Fibroblast of pulmonary artery (primary cell): Measurements from ENCODE around the gene ADGRL3.
A peak's percentile ranks its signal among the peaks of the same experiment; 100 is the strongest.

Source experiments
- DNase-seq: peaks from one replicate; pipeline ENCODE4 v3.0.0-alpha.2; 2010; ENCODE audit warnings: low read depth
- H3K4me3 ChIP-seq: replicated peaks from 2 replicates; pipeline ENCODE4 v1.5.1; 2011; ENCODE audit warnings: low read depth, mild to moderate bottlenecking, control low read depth, low read length, moderate library complexity
- CTCF ChIP-seq: IDR thresholded peaks from 2 replicates; pipeline ENCODE4 v1.5.1; 2011; ENCODE audit warnings: mild to moderate bottlenecking, control low read depth, low read length, inconsistent platforms; ENCODE audit errors: missing control alignments

The ADGRL3 gene

GRCh38 chr4:61293707-61294400 is 93.7 kb downstream of the ADGRL3 start:
- no peak for DNase-seq
- TF ChIP-seq CTCF, result no peak
- H3K4me3 ChIP-seq, result no peak overlapping the region

GRCh38 chr4:61294936-61295335 is 94.8 kb downstream of the ADGRL3 start:
- no peak for TF ChIP-seq CTCF
- no peak overlapping the region for H3K4me3 ChIP-seq
- DNase-seq, result no peak

GRCh38 chr4:61296144-61296543 is 96.0 kb downstream of the ADGRL3 start:
- DNase-seq, result no peak
- no peak for TF ChIP-seq CTCF
- no peak overlapping the region for H3K4me3 ChIP-seq

GRCh38 chr4:61298178-61298740 is 98.1 kb downstream of the ADGRL3 start:
- peak; percentile 29 for DNase-seq
- no peak overlapping the region for H3K4me3 ChIP-seq
- no peak for TF ChIP-seq CTCF

DNA sequence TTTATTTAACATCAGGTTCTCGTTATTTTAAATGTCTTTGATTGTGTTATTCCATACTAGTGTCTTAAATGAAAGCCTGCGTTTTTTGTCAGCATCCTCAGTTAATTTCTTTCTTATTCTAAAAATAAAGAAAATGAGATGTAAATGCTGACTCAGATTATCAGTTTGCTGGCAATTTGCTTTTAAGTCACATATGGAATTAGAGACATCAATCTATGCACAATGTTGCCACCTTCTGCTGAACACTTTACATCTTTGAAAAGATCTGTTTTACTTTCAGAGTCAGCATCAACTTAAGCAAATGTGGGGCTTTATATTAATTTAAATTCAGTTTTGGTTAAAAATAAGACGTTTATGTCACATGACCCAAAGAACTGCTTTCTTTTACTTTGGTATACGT is 99.2 kb downstream of the ADGRL3 start:
- no peak overlapping the region for H3K4me3 ChIP-seq
- DNase-seq, result no peak
- no peak for TF ChIP-seq CTCF

- no peak overlapping the region for H3K4me3 ChIP-seq
- no peak for TF ChIP-seq CTCF
- DNase-seq, result no peak
These were observed 100.2 kb downstream of the ADGRL3 start for GRCh38 chr4:61300266-61300844.
